ENCODE results near the gene NUTM1.

Gene NUTM1

DNA sequence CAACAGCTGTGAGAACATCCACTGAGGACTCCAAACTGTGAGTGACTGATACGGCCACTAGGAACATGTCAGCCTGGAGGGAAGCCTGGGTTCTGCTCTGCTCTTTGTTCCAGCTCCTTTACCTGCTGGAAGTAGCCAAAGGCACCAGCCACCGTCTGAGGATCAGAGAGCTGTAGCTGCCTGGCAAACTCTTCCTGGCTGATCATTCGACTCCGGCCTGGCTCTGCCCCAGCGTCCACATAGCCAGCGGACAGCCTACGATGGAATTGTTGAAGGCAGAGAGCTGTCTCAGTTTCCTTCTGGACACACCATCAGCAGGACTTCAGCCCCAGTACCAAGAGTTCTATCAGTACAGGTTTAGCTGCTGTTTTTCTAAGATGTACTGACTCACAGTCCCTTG, 18.2 kb downstream of the NUTM1 start:
- no peak for TF ChIP-seq Cebpa-rat (IDR thresholded peaks at IDR 0.05)
- no peaks in the 10 kb centered on the region for H3K27me3 ChIP-seq
- no peaks in the 10 kb centered on the region for H3K9me3 ChIP-seq
- H3K4me2 ChIP-seq, result no peak overlapping the region
- peaks cover 16% of the 10 kb centered on the region for H4K20me1 ChIP-seq
- no peak overlapping the region for H3K4me3 ChIP-seq
- peaks cover 78% of the 10 kb centered on the region for H3K36me3 ChIP-seq
- no peak overlapping the region for H3K9ac ChIP-seq
- H3K27ac ChIP-seq, result no peak overlapping the region
- peaks cover 29% of the 10 kb centered on the region for H3K4me1 ChIP-seq

GRCh38 chr15:34362047-34362773, 19.1 kb downstream of the NUTM1 start:
- peak overlapping the region; percentile 34; the same call in 1 of the 2 replicates for H3K9ac ChIP-seq
- peaks cover 16% of the 10 kb centered on the region for H4K20me1 ChIP-seq
- H3K27me3 ChIP-seq, result no peaks in the 10 kb centered on the region
- no peak for TF ChIP-seq Cebpa-rat (IDR thresholded peaks at IDR 0.05)
- no peaks in the 10 kb centered on the region for H3K9me3 ChIP-seq
- peaks cover 30% of the 10 kb centered on the region for H3K4me1 ChIP-seq
- peaks cover 69% of the 10 kb centered on the region for H3K36me3 ChIP-seq
- no peak overlapping the region for H3K4me3 ChIP-seq
- 0 out of 2 replicates have a peak overlapping the region, but pooled peaks have one; percentile 9 for H3K4me2 ChIP-seq
- H3K27ac ChIP-seq, result 0 out of 2 replicates have a peak overlapping the region, but pooled peaks have one; percentile 30

GRCh38 chr15:34364041-34364440, 20.9 kb downstream of the NUTM1 start:
- Histone ChIP-seq H3K9ac (no peak overlapping the region), H3K4me2 (no peak overlapping the region), H3K27me3 (no peaks in the 10 kb centered on the region), H3K36me3 (peaks cover 51% of the 10 kb centered on the region), H3K4me3 (no peak overlapping the region), H3K4me1 (peaks cover 41% of the 10 kb centered on the region), H3K9me3 (no peaks in the 10 kb centered on the region), H3K27ac (no peak overlapping the region), H4K20me1 (peaks cover 16% of the 10 kb centered on the region)
- no peak for TF ChIP-seq Cebpa-rat (IDR thresholded peaks at IDR 0.05)

GRCh38 chr15:34365091-34365825, 22.1 kb downstream of the NUTM1 start:
- no peaks in the 10 kb centered on the region for H3K27me3 ChIP-seq
- H3K4me2 ChIP-seq, result peak overlapping the region; percentile 95
- peaks cover 38% of the 10 kb centered on the region for H3K36me3 ChIP-seq
- TF ChIP-seq Cebpa-rat (IDR thresholded peaks at IDR 0.05), result no peak
- H4K20me1 ChIP-seq, result peaks cover 16% of the 10 kb centered on the region
- H3K27ac ChIP-seq, result no peak overlapping the region
- no peaks in the 10 kb centered on the region for H3K9me3 ChIP-seq
- peak overlapping the region; percentile 96 for H3K9ac ChIP-seq
- H3K4me1 ChIP-seq, result peaks cover 43% of the 10 kb centered on the region
- peak overlapping the region; percentile 83 for H3K4me3 ChIP-seq

GRCh38 chr15:34365836-34366235, 22.7 kb downstream of the NUTM1 start:
- Histone ChIP-seq H3K4me3 (peak overlapping the region; percentile 83), H3K9me3 (no peaks in the 10 kb centered on the region), H3K9ac (peak overlapping the region; percentile 96), H3K36me3 (peaks cover 33% of the 10 kb centered on the region), H4K20me1 (peaks cover 16% of the 10 kb centered on the region), H3K27ac (peak overlapping the region; percentile 19; the same call in 1 of the 2 replicates), H3K4me2 (peak overlapping the region; percentile 95), H3K27me3 (no peaks in the 10 kb centered on the region), H3K4me1 (peaks cover 43% of the 10 kb centered on the region)
- no peak for TF ChIP-seq Cebpa-rat (IDR thresholded peaks at IDR 0.05)

GRCh38 chr15:34366271-34367065, 23.4 kb downstream of the NUTM1 start:
- no peaks in the 10 kb centered on the region for H3K9me3 ChIP-seq
- H3K27ac ChIP-seq, result peak overlapping the region; percentile 63
- H3K9ac ChIP-seq, result peak overlapping the region; percentile 96
- TF ChIP-seq Cebpa-rat (IDR thresholded peaks at IDR 0.05), result no peak
- H3K4me3 ChIP-seq, result peak overlapping the region; percentile 83
- H3K36me3 ChIP-seq, result peaks cover 26% of the 10 kb centered on the region
- peaks cover 16% of the 10 kb centered on the region for H4K20me1 ChIP-seq
- H3K4me1 ChIP-seq, result peaks cover 43% of the 10 kb centered on the region
- no peaks in the 10 kb centered on the region for H3K27me3 ChIP-seq
- H3K4me2 ChIP-seq, result peak overlapping the region; percentile 95

DNA sequence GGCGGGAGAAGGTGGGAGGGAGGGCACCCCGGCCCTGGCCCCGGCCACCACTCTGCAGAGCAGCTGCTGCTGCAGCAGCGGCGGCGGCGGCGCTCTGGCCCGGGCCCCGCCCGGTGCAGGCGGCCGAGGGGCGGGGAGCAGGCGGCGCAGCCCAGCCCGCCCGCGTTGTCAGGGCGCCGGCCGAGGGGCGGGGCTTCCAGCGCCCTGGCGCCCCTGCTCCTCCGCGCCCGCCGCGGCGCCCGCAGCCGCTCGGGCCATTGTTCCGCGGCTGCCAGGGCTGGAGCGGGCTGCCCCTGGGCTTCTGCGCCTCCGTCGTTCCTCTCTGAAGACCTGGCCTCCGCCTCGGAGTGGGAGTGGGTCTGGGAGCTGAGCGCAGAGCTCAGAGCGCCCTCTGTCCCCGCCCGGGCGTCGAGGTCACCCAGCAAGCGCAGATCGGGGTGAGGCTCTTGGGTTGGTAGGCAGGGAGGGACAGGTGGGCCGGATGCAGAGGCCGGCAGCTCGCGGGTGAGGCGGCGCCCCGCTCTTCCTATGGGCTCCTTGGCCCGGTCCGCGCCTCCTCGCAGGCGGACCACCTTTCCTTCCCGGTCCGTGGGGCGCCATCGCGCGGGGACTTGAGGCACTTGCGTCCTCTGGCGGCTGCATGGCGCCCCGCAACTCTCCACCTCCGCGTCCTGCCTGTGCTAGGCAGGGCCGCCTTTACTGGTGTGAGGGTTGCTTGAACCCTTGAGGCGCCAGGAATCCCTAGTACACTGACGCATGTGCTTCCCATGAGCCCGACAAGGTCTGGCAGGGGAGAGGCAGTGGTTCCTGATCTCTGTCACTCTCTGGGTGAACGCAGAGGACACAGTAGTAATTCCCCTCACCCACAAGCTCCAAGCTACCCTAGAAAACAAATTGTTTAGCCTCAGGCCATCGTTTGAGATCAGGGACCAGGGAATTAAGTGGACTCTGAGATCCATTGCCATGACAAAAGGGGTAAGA, 24.3 kb downstream of the NUTM1 start, which contains the start of gene LPCAT4:
LPCAT4 (minus strand) TSS at position 96 of the 981 bp plus-strand sequence. CDS start 96 bp downstream, outside the sequence.
- H3K4me2 ChIP-seq, result peak within 1 kb of the TSS; percentile 95
- peak within 1 kb of the TSS; percentile 83 for H3K4me3 ChIP-seq
- no peak for TF ChIP-seq Cebpa-rat (IDR thresholded peaks at IDR 0.05)
- peaks cover 39% of the 10 kb centered on the region for H3K4me1 ChIP-seq
- H4K20me1 ChIP-seq, result peaks cover 16% of the 10 kb centered on the region
- H3K27ac ChIP-seq, result peak within 1 kb of the TSS; percentile 97
- no peaks in the 10 kb centered on the region for H3K9me3 ChIP-seq
- peaks cover 18% of the 10 kb centered on the region for H3K36me3 ChIP-seq
- no peaks in the 10 kb centered on the region for H3K27me3 ChIP-seq
- H3K9ac ChIP-seq, result peak within 1 kb of the TSS; percentile 96

DNA sequence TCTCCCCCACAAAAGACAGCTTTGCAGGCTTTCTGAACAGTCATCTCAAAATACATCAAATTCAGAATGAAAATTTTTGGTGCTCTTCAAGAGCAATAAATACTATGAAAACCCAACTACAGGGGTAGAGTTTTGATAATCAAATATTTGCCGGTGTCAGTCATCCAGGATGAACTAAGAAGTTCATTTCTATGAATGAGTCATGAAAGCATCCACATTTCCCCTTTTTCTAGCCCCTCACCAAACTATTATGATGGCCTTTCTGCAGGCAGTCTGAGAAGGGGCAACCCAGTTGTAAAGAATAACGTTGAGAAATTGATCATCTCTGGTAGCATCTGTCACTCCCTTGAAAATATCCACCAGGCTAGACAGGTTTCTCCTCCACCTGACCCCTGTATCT, 27.0 kb downstream of the NUTM1 start:
- H3K9ac ChIP-seq, result no peak overlapping the region
- 0 out of 2 replicates have a peak, but pooled peaks cover 10% of the 10 kb centered on the region for H3K36me3 ChIP-seq
- H3K27me3 ChIP-seq, result no peaks in the 10 kb centered on the region
- no peak overlapping the region for H3K27ac ChIP-seq
- H3K9me3 ChIP-seq, result no peaks in the 10 kb centered on the region
- H3K4me3 ChIP-seq, result no peak overlapping the region
- H3K4me2 ChIP-seq, result no peak overlapping the region
- peaks cover 12% of the 10 kb centered on the region for H4K20me1 ChIP-seq
- no peak for TF ChIP-seq Cebpa-rat (IDR thresholded peaks at IDR 0.05)
- peaks cover 25% of the 10 kb centered on the region for H3K4me1 ChIP-seq
